ENCODE results near the gene ZNF689. TPM values are rescaled to one million over a fixed set of nuclear protein-coding genes. Genes with fewer than 3 reads are reported as not detected.

The ZNF689 gene
- total and polyA plus RNA-seq, 2 donors (not counting 1 experiment from before 2014, with no cell fraction given): 3.5 to 6.1 TPM

DNA sequence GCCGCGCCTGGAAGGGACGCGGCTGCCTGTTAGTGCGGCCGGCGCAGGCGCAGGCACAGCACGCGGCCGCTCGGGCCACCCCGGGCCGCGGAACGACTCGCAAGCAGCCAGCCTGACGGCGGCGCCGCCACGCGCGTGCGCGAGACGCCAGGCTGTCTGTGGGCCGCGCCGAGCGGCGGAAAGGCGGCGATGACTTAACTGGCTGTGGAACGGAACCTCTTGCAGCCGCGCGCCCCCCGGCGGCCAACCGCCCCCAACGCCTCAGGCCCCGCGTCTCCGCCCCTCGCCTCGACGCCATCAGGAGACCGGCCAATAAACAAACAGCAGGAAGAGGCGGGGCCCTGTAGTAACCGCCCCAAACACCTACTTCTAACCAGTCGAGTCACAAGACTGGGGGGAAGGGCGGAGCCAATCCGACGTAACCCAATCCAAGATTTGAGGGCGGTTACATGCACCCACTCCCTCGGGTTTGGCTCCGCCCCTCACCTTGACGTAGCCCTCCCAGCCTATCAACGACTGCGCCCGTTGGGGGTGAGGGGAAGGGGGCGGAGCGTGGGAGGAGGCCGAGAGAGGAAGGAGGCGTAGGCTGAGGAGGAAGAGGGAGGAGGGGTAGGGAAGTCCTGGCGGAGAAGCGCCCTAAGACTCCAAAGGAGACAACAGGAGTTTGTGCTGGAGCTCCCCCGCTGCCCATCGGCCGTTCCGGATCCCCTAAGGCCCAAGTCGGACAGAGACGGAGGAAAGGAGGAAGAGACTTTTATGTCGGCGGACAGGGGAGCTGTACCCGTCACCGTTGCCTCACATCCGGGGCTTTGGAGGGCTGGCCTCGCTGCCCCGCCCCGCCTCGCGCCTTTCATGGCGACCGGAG lies 47.9 kb upstream of the ZNF689 start, which contains the start of gene FBRS:
Gene FBRS (plus strand): TSS at position 566 of the 865 bp plus-strand sequence. CDS start 1,088 bp downstream, outside the sequence.
- Histone ChIP-seq H3K4me1 (ENCODE audit: control insufficient read depth, extremely low read depth, insufficient read depth, low read length) (peaks cover 17% of the 10 kb centered on the region), H3K4me3 (replicated peaks in 1 of 4; ENCODE audit: control extremely low read depth in 1 of 4, insufficient read depth in 1 of 4, low read depth in 3 of 4, low read length in 4 of 4) (peak within 1 kb of the TSS; percentile 69 to 89 (median 87)), H3K79me2 (ENCODE audit: control insufficient read depth, insufficient read depth, low read length) (peaks cover 35% of the 10 kb centered on the region), H3K4me2 (ENCODE audit: extremely low read depth, insufficient read depth, low read length) (peak within 1 kb of the TSS; percentile 79), H4K20me1 (ENCODE audit: control insufficient read depth, extremely low read depth, insufficient read depth, low read length) (no peaks in the 10 kb centered on the region), H3K27ac (ENCODE audit: insufficient read depth, low read length) (peak within 1 kb of the TSS; percentile 99), H3K27me3 (ENCODE audit: control insufficient read depth, insufficient read depth, low read length) (no peaks in the 10 kb centered on the region), H2AFZ (ENCODE audit: low read length) (peak within 1 kb of the TSS; percentile 72), H3K36me3 (ENCODE audit: control insufficient read depth, insufficient read depth, low read length) (peaks cover 27% of the 10 kb centered on the region), H3K9me3 (ENCODE audit: control insufficient read depth, insufficient read depth, low read depth, low read length) (no peaks in the 10 kb centered on the region), H3K9ac (ENCODE audit: insufficient read depth, low read length) (peak within 1 kb of the TSS; percentile 99)
- TF ChIP-seq, protein P1, sequence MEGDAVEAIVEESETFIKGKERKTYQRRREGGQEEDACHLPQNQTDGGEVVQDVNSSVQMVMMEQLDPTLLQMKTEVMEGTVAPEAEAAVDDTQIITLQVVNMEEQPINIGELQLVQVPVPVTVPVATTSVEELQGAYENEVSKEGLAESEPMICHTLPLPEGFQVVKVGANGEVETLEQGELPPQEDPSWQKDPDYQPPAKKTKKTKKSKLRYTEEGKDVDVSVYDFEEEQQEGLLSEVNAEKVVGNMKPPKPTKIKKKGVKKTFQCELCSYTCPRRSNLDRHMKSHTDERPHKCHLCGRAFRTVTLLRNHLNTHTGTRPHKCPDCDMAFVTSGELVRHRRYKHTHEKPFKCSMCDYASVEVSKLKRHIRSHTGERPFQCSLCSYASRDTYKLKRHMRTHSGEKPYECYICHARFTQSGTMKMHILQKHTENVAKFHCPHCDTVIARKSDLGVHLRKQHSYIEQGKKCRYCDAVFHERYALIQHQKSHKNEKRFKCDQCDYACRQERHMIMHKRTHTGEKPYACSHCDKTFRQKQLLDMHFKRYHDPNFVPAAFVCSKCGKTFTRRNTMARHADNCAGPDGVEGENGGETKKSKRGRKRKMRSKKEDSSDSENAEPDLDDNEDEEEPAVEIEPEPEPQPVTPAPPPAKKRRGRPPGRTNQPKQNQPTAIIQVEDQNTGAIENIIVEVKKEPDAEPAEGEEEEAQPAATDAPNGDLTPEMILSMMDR (conservative IDR thresholded peaks at IDR 0.05 in 1 of 2, IDR thresholded peaks at IDR 0.05 in 1 of 2; ENCODE audit: low read depth in 1 of 2, low read length in 2 of 2): peak; percentile 48
- TF ChIP-seq EZH2 (IDR thresholded peaks at IDR 0.05; ENCODE audit: low read length, missing control alignments): no peak
- DNase-seq (ENCODE audit: low read depth in 2 of 2): peak; percentile 100

DNA sequence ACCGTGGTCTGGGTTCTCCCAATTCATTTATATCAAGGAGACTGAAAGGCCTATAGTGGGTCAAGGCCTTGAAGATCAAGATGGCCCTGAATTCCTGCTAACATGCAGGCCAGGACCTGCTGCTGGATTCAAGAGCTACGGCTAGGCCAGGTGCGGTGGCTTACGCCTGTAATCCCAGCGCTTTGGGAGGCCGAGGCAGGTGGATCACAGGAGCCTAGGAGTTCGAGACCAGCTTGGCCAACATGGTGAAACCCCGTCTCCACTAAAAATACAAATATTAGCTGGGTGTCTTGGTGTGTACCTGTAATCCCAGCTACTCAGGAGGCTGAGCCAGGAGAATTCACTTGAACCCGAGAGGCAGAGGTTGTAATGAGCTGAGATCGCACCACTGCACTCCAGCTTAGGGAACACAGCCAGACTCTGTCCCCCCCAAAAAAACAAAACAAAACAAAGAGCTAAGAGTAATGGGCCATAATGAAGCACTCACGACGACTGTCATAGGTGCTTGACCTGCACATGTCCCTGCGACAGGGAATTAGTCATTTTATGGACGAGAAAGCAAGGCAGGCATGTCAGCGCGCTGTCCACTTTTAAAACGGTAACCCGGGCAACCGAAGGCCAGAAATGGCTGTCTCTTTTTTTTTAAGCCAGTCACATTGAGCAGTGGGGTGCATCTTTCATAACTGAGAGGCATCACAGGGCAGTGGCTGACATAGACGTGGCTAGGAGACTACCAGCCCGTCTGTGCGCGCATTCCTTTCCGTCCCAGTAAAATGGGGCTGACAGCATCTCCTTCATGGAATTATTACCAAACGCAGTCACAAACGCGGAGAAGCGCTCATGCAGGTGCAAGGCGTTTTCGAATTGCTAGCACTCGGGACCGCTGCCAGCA lies 47.0 kb upstream of the ZNF689 start:
- H3K4me3 ChIP-seq (replicated peaks in 1 of 4; ENCODE audit: control extremely low read depth in 1 of 4, insufficient read depth in 1 of 4, low read depth in 3 of 4, low read length in 4 of 4): peak overlapping the region; percentile 32 to 69 (median 50)
- H3K36me3 ChIP-seq (ENCODE audit: control insufficient read depth, insufficient read depth, low read length): peaks cover 21% of the 10 kb centered on the region
- no peaks in the 10 kb centered on the region for H3K9me3 ChIP-seq (ENCODE audit: control insufficient read depth, insufficient read depth, low read depth, low read length)
- H2AFZ ChIP-seq (ENCODE audit: low read length): peak overlapping the region; percentile 48
- no peaks in the 10 kb centered on the region for H4K20me1 ChIP-seq (ENCODE audit: control insufficient read depth, extremely low read depth, insufficient read depth, low read length)
- H3K27ac ChIP-seq (ENCODE audit: insufficient read depth, low read length): peak overlapping the region; percentile 83
- peaks cover 33% of the 10 kb centered on the region for H3K79me2 ChIP-seq (ENCODE audit: control insufficient read depth, insufficient read depth, low read length)
- H3K27me3 ChIP-seq (ENCODE audit: control insufficient read depth, insufficient read depth, low read length): no peaks in the 10 kb centered on the region
- H3K9ac ChIP-seq (ENCODE audit: insufficient read depth, low read length): peak overlapping the region; percentile 29
- peak overlapping the region; percentile 79 for H3K4me2 ChIP-seq (ENCODE audit: extremely low read depth, insufficient read depth, low read length)
- TF ChIP-seq EZH2 (IDR thresholded peaks at IDR 0.05; ENCODE audit: low read length, missing control alignments): no peak
- TF ChIP-seq, protein P1 (conservative IDR thresholded peaks at IDR 0.05 in 1 of 2, IDR thresholded peaks at IDR 0.05 in 1 of 2; ENCODE audit: low read depth in 1 of 2, low read length in 2 of 2): no peak
- no peak for DNase-seq (ENCODE audit: low read depth in 2 of 2)
- peaks cover 17% of the 10 kb centered on the region for H3K4me1 ChIP-seq (ENCODE audit: control insufficient read depth, extremely low read depth, insufficient read depth, low read length)

DNA sequence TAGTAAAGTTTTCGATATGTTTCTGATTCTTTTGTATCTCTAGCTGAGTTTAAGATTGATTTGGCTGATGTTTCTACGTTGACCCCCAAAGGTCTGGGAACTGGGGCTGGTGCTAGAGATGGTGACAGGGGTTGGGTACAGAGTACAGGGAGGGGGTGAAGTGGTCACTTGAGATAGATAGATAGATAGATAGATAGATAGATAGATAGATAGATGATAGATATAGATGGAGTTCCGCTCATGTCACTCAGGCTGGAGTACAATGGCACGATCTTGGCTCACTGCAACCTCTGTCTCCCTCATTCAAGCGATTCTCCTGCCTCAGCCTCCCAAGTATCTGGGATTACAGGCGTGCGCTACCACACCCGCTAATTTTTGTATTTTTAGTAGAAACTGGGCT lies 46.2 kb upstream of the ZNF689 start:
- Histone ChIP-seq H3K4me1 (ENCODE audit: control insufficient read depth, extremely low read depth, insufficient read depth, low read length) (peaks cover 16% of the 10 kb centered on the region), H3K9me3 (ENCODE audit: control insufficient read depth, insufficient read depth, low read depth, low read length) (no peaks in the 10 kb centered on the region), H3K4me2 (ENCODE audit: extremely low read depth, insufficient read depth, low read length) (no peak overlapping the region), H3K4me3 (replicated peaks in 1 of 4; ENCODE audit: control extremely low read depth in 1 of 4, insufficient read depth in 1 of 4, low read depth in 3 of 4, low read length in 4 of 4) (no peak overlapping the region), H3K27me3 (ENCODE audit: control insufficient read depth, insufficient read depth, low read length) (no peaks in the 10 kb centered on the region), H3K27ac (ENCODE audit: insufficient read depth, low read length) (no peak overlapping the region), H4K20me1 (ENCODE audit: control insufficient read depth, extremely low read depth, insufficient read depth, low read length) (no peaks in the 10 kb centered on the region), H3K9ac (ENCODE audit: insufficient read depth, low read length) (no peak overlapping the region), H3K36me3 (ENCODE audit: control insufficient read depth, insufficient read depth, low read length) (peaks cover 17% of the 10 kb centered on the region), H2AFZ (ENCODE audit: low read length) (no peak overlapping the region), H3K79me2 (ENCODE audit: control insufficient read depth, insufficient read depth, low read length) (peaks cover 32% of the 10 kb centered on the region)
- no peak for TF ChIP-seq EZH2 (IDR thresholded peaks at IDR 0.05; ENCODE audit: low read length, missing control alignments)
- TF ChIP-seq, protein P1 (conservative IDR thresholded peaks at IDR 0.05 in 1 of 2, IDR thresholded peaks at IDR 0.05 in 1 of 2; ENCODE audit: low read depth in 1 of 2, low read length in 2 of 2): no peak
- no peak for DNase-seq (ENCODE audit: low read depth in 2 of 2)

Data from fibroblast of lung (primary cell).